PC-9 (cell line): Measurements from ENCODE around the gene RAVER1. TPM values are rescaled to one million over a fixed set of nuclear protein-coding genes. Genes with fewer than 3 reads are reported as not detected.
"Not testable (repeated sequence)": the region's sequence is repeated elsewhere in the genome, so short reads cannot be mapped to it uniquely, and the experiment has no call there.

Experiments used
- BruUV-seq: library from RNA; stranded (reverse); fragments of 400-500 nt; replicated peaks from 2 replicates; lab custom pipeline; 2021; lab: Mats Ljungman, UMichigan
- CTCF ChIA-PET: fragments of 300-600 bp; sonication (Branson Sonifier 250); formaldehyde crosslinking; loops from one replicate; lab custom pipeline; 2022; ENCODE audit warnings: antibody characterized with exemption; lab: Charles Lee
- POLR2A ChIA-PET: fragments of 300-600 bp; sonication (Branson Sonifier 250); formaldehyde crosslinking; loops from one replicate; lab custom pipeline; 2022; ENCODE audit warnings: antibody characterized with exemption; ENCODE audit not compliant: unreplicated experiment; lab: Charles Lee
- DNase-seq, 2 experiments: peaks; one replicate each; pipeline versions ENCODE4 v3.0.0 to v3.0.0-alpha.2; 2015 to 2022; ENCODE audit warnings: mixed read lengths in 1 of 2
- H2AFZ ChIP-seq: fragments of 200-600 bp; sonication (generic); 2 replicates; pipeline ENCODE4 v1.8.1; 2017; ENCODE audit warnings: antibody characterized with exemption
- H3F3A ChIP-seq: fragments of 200-600 bp; sonication (generic); 2 replicates; pipeline ENCODE4 v1.8.1; 2017; ENCODE audit warnings: antibody characterized with exemption, mild to moderate bottlenecking, low read depth; ENCODE audit not compliant: insufficient read depth
- H3K27ac ChIP-seq: fragments of 200-600 bp; sonication (generic); 2 replicates; pipeline ENCODE4 v1.6.1; 2016; ENCODE audit warnings: mixed run types
- H3K27me3 ChIP-seq: fragments of 200-600 bp; sonication (generic); 2 replicates; pipeline ENCODE4 v1.6.1; 2016; ENCODE audit warnings: low read depth, mixed run types; ENCODE audit not compliant: insufficient read depth
- H3K36me3 ChIP-seq: fragments of 200-600 bp; sonication (generic); 2 replicates; pipeline ENCODE4 v1.6.1; 2016; ENCODE audit warnings: low read depth, mixed run types
- H3K4me1 ChIP-seq: fragments of 200-600 bp; sonication (generic); replicated peaks from 2 replicates; pipeline ENCODE4 v1.6.1; 2016; ENCODE audit warnings: mixed run types; ENCODE audit not compliant: insufficient read depth
- H3K4me2 ChIP-seq: fragments of 200-600 bp; sonication (generic); 2 replicates; pipeline ENCODE4 v1.6.1; 2017; ENCODE audit warnings: mixed run types
- H3K4me3 ChIP-seq: fragments of 200-600 bp; sonication (generic); 2 replicates; pipeline ENCODE4 v1.6.1; 2016; ENCODE audit warnings: mixed run types
- H3K79me2 ChIP-seq: fragments of 200-600 bp; sonication (generic); 2 replicates; pipeline ENCODE4 v1.6.1; 2017; ENCODE audit warnings: low read depth, mixed run types
- H3K9me2 ChIP-seq: fragments of 200-600 bp; sonication (generic); 2 replicates; pipeline ENCODE4 v1.8.1; 2017; ENCODE audit warnings: mild to moderate bottlenecking; ENCODE audit not compliant: insufficient read depth
- H3K9me3 ChIP-seq: fragments of 200-600 bp; sonication (generic); 2 replicates; pipeline ENCODE4 v1.8.1; 2016; ENCODE audit warnings: low read depth; ENCODE audit not compliant: insufficient read depth
- H4K20me1 ChIP-seq: fragments of 200-600 bp; sonication (generic); 2 replicates; pipeline ENCODE4 v1.8.1; 2017; ENCODE audit not compliant: insufficient read depth
- EZH2 ChIP-seq: fragments of 200-600 bp; sonication (generic); IDR thresholded peaks from 2 replicates; pipeline ENCODE4 v1.8.0; 2017; ENCODE audit warnings: antibody characterized with exemption, low read depth
- intact Hi-C: fragments of 100-400 bp; cut with micrococcal nuclease; formaldehyde crosslinking; loops from one replicate; pipeline ENCODE4 v1.10.0; 2022; ENCODE audit not compliant: unreplicated experiment
- total RNA-seq: library from RNA; stranded (reverse); gene quantifications from 2 replicates; pipeline ENCODE4 v1.2.3, GENCODE V29; 2021
- TF ChIP-seq, protein P1 (sequence below): fragments of 200-600 bp; sonication (generic); conservative IDR thresholded peaks from 2 replicates; pipeline ENCODE4 v1.6.1; 2017; ENCODE audit warnings: mixed run types, antibody characterized with exemption, mild to moderate bottlenecking, moderate library complexity

RAVER1 gene
- total RNA-seq, 1 experiment from 2014 or later: 52.9 TPM

DNA sequence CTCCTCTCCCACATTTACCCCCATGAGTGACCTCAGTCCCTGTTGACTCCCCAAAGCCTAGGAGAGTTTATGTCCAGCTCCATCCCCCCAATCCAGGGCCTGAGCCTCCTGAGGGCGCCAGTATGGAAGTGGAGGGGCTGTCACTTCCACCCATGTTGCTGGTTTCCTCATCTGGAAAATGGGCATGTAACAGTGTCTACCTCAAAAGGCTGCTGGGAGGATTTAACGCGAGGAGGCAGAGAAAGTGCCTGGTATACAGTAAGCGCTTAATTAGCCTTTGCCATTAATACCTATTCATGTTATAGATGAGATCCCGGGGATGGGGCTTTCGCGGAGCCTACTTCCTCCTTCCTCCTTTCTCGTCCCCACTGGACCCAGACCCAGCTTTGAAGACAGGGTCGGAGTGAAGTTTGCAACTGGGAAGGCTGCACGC is 46.6 kb upstream of the RAVER1 start:
- DNase-seq: no peak
- peak overlapping the region; percentile 98 for H2AFZ ChIP-seq
- no peaks in the 10 kb centered on the region for H3K27me3 ChIP-seq
- peaks cover 6% of the 10 kb centered on the region; the same call in 1 of the 2 replicates for H3K36me3 ChIP-seq
- peak overlapping the region; percentile 82 for H3K4me3 ChIP-seq
- TF ChIP-seq EZH2: no peak
- TF ChIP-seq, protein P1, sequence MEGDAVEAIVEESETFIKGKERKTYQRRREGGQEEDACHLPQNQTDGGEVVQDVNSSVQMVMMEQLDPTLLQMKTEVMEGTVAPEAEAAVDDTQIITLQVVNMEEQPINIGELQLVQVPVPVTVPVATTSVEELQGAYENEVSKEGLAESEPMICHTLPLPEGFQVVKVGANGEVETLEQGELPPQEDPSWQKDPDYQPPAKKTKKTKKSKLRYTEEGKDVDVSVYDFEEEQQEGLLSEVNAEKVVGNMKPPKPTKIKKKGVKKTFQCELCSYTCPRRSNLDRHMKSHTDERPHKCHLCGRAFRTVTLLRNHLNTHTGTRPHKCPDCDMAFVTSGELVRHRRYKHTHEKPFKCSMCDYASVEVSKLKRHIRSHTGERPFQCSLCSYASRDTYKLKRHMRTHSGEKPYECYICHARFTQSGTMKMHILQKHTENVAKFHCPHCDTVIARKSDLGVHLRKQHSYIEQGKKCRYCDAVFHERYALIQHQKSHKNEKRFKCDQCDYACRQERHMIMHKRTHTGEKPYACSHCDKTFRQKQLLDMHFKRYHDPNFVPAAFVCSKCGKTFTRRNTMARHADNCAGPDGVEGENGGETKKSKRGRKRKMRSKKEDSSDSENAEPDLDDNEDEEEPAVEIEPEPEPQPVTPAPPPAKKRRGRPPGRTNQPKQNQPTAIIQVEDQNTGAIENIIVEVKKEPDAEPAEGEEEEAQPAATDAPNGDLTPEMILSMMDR: no peak
- no peaks in the 10 kb centered on the region for H3K9me3 ChIP-seq
- TSS peak; percentile 76 for BruUV-seq
- peak overlapping the region; percentile 87 for H3K4me2 ChIP-seq
- H4K20me1 ChIP-seq: no peaks in the 10 kb centered on the region
- no peaks in the 10 kb centered on the region for H3K9me2 ChIP-seq
- ChIA-PET CTCF (interaction anchor here (0.6 to 1.2 kb wide), 4 partner anchors 88 to 271 kb away, joined by 3 to 4 read pairs (median 4); partner anchors contain the start of gene ICAM1), POLR2A (interaction anchor here (0.7 to 0.8 kb wide), 4 partner anchors 64 to 284 kb away, joined by 5 to 12 read pairs (median 6); partner anchors contain the start of gene ICAM1)
- H3K27ac ChIP-seq: no peak overlapping the region
- peaks cover 6% of the 10 kb centered on the region for H3K4me1 ChIP-seq
- intact Hi-C loops: loop anchor here (5.0 kb wide), 1 partner anchor 48 kb away; the partner anchor contains the start of gene RAVER1
- peaks cover 8% of the 10 kb centered on the region; the same call in 1 of the 2 replicates for H3F3A ChIP-seq
- H3K79me2 ChIP-seq: peaks cover 8% of the 10 kb centered on the region

DNA sequence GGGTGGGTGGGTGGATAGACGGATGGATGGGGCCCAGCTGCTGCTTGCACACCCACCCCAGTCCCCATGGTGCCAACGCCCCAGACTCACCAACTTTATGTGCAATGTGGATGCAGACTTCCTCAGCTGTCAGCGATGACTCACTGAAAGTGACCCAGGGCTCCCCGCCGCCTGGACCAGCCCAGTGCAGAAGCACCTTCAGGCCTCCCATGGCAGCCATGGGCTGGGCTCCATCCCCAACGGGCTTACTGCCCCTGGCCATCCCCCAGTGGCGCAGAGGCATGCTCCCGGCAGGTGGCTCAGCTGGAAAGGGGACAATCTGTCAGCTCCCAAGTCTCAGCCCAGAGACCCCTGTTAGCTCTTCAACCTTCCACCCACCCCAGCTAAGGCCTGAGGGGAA is 44.8 kb upstream of the RAVER1 start:
- BruUV-seq: no TSS peak
- peaks cover 8% of the 10 kb centered on the region; the same call in 1 of the 2 replicates for H3F3A ChIP-seq
- intact Hi-C loops: no loop called here
- TF ChIP-seq EZH2: no peak
- TF ChIP-seq, protein P1: no peak
- H3K36me3 ChIP-seq: peaks cover 6% of the 10 kb centered on the region; the same call in 1 of the 2 replicates
- POLR2A ChIA-PET: no interaction called here
- peaks cover 8% of the 10 kb centered on the region for H3K79me2 ChIP-seq
- peaks cover 6% of the 10 kb centered on the region for H3K4me1 ChIP-seq
- H3K27me3 ChIP-seq: no peaks in the 10 kb centered on the region
- no peak overlapping the region for H3K4me2 ChIP-seq
- no peak overlapping the region for H3K27ac ChIP-seq
- no peak overlapping the region for H2AFZ ChIP-seq
- H3K4me3 ChIP-seq: no peak overlapping the region
- CTCF ChIA-PET: no interaction called here
- H4K20me1 ChIP-seq: no peaks in the 10 kb centered on the region
- no peaks in the 10 kb centered on the region for H3K9me3 ChIP-seq
- no peaks in the 10 kb centered on the region for H3K9me2 ChIP-seq
- no peak for DNase-seq

DNA sequence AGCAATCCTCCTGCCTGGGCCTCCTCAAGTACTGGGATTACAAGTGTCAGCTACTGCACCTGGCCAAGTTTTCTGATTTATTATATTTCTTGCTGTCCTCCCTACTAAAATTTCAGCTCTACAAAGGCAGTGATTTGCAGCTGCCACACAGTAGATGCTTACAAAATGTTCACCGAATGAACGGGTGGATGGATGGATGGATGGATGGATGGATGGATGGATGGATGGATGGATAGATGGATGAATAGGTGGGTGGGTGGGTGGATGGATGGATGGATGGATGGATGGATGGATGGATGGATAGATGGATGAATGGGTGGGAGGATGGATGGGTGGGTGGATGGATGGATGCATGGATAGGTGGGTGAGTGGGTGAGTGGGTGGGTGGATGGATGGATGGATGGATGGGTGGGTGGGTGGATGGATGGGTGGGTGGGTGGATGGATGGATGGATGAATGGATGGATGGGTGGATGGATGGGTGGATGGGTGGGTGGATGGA is 43.9 kb upstream of the RAVER1 start:
- H3K4me1 ChIP-seq, intact Hi-C loops, H3K36me3 ChIP-seq, BruUV-seq, H3K4me2 ChIP-seq, H4K20me1 ChIP-seq, POLR2A ChIA-PET, CTCF ChIA-PET, H3K27ac ChIP-seq, H3K79me2 ChIP-seq, H3K9me3 ChIP-seq, H2AFZ ChIP-seq, H3K9me2 ChIP-seq, H3K4me3 ChIP-seq, DNase-seq, H3K27me3 ChIP-seq: not testable (repeated sequence)
- H3F3A ChIP-seq: peaks cover 11% of the 10 kb centered on the region; the same call in 1 of the 2 replicates
